Epithelial cell of esophagus (primary cell): Measurements from ENCODE around the gene RASL10A.

Experiments
- DNase-seq: peaks from one replicate; pipeline ENCODE4 v3.0.0; 2010; ENCODE audit warnings: low read depth
- H3K4me3 ChIP-seq: 2 replicates; pipeline ENCODE4 v1.5.1; 2011; ENCODE audit warnings: mild to moderate bottlenecking, low read length, control low read depth
- TF ChIP-seq, protein P1 (sequence below): IDR thresholded peaks from 2 replicates; pipeline ENCODE4 v1.5.1; 2011; ENCODE audit warnings: low read depth, mild to moderate bottlenecking, low read length, control low read depth, inconsistent platforms; ENCODE audit not compliant: insufficient read depth; ENCODE audit errors: missing control alignments

The RASL10A gene

DNA sequence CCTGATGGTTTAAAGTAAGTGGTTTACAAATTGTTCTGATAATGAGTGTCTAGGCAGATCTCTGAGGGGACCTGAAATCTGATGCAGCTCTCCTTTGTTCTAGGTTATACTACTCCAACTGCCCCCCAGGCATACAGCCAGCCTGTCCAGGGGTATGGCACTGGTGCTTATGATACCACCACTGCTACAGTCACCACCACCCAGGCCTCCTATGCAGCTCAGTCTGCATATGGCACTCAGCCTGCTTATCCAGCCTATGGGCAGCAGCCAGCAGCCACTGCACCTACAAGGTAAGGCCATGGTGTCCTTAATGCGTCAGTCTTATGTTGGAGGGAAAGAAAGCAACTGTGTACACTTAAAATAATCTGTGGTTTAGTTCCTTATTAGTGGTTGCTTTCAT lies 37.6 kb downstream of the RASL10A start:
- no peak for DNase-seq
- TF ChIP-seq, protein P1, sequence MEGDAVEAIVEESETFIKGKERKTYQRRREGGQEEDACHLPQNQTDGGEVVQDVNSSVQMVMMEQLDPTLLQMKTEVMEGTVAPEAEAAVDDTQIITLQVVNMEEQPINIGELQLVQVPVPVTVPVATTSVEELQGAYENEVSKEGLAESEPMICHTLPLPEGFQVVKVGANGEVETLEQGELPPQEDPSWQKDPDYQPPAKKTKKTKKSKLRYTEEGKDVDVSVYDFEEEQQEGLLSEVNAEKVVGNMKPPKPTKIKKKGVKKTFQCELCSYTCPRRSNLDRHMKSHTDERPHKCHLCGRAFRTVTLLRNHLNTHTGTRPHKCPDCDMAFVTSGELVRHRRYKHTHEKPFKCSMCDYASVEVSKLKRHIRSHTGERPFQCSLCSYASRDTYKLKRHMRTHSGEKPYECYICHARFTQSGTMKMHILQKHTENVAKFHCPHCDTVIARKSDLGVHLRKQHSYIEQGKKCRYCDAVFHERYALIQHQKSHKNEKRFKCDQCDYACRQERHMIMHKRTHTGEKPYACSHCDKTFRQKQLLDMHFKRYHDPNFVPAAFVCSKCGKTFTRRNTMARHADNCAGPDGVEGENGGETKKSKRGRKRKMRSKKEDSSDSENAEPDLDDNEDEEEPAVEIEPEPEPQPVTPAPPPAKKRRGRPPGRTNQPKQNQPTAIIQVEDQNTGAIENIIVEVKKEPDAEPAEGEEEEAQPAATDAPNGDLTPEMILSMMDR: no peak
- no peak overlapping the region for H3K4me3 ChIP-seq

DNA sequence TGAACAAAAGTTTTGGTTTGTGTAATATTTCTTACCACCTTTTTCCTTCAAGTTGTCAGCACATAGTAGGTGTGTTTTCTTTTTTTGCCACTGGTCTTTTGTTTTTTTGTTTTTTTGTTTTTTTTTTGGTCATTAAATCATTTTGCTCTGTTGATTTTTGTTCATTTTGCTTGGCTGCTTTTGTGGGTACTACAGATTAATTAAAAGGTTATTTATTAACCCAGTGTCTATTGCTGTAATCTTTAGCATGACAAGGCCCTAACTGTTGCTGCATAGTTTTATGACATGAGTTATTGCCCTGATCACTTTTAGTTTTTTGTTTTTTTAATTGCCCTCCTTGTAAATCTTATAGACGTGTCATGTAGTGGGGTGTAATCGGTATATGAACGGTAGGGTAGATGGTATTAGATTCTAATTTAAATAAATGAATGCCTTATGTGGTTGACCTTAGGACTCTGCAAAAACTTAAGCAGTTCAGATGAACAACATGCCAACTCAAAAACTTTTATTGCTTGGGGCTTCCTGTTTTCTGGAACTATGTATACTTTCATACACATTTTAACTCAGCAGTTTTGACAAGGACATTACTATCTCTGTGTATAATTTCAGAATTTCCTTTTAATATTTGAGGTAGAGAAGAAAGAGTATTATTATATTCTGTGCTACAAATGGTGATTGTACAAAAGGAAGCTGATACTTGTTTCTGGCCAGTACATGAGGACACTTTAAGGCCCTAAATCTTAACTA lies 39.5 kb downstream of the RASL10A start:
- TF ChIP-seq, protein P1: no peak
- DNase-seq: no peak
- no peak overlapping the region for H3K4me3 ChIP-seq

DNA sequence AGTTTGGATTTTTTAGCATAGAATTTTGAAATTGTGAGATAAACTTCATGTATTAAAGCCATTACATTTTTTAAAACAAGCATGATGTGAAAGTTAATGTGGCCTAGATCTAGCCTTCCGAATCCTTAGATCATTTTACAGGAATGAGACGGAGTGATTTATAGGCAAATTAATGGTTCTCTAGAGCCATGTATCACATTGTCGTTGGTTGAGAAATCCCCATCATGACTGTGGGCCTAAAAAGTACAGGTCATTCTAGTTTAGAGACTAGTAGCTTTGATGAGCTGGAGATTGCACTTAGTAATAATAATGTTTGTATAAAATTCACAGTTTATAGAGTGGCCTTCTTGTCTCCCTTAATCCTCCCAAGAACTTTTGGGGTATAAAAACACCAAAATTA lies 40.3 kb downstream of the RASL10A start:
- TF ChIP-seq, protein P1: no peak
- DNase-seq: no peak
- H3K4me3 ChIP-seq: no peak overlapping the region

DNA sequence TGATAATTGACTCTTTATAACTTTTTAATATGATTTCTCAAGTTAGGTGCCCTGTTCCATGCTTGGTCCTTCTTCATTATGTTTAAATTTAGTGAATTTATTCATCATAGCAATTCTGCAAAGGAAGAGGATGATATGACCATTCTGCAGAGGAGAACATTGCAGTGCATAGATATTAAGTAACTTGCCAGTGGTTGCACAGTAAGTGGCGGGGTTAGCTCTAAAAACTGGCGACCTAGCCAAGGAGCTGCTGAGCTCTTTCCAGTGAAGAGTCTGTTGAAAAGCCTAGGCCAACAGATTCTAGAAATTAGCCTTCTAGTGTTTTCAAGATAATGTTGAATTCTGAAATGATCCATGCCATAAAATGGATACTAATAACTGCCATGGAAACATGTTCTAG lies 42.9 kb downstream of the RASL10A start:
- no peak for DNase-seq
- TF ChIP-seq, protein P1: no peak
- H3K4me3 ChIP-seq: no peak overlapping the region

DNA sequence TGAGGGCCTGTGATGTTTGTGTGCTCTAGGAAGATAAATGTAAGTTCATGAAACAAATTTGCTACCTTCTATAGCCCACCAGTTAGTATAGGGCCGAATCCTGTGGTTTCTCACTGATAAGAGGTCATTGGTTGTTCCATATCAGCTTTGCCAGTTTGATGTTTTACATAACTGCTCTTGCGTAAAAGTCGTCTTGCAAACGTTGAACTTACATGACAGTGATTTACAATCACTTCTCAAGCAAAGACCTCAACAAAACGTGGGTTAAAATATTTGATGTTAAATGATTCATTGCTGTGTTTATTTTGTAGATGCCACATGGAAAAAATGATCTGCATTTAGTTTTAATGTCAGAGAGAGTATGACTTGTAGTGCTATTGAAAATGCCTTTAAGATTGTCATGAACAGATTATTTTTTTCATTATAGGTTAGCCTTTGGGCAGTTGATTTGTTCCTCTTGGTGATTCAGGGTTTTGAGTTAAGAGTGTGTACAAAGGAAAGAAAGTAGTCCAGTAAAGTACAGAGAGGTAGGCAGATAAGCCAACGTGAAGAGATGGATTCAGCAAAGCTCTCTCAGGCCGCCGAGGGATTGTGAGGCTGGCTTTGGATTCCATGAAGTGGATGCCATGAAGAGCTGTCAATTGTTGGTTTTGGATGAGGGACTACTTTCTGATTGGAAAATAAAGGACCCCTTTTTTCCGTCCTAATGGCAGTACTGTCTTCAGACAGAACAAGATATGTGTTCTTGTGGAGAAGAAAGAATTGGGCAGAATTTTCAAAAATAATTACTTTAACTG lies 44.8 kb downstream of the RASL10A start:
- DNase-seq: peak; percentile 23
- TF ChIP-seq, protein P1: no peak
- peak overlapping the region; percentile 85 for H3K4me3 ChIP-seq

DNA sequence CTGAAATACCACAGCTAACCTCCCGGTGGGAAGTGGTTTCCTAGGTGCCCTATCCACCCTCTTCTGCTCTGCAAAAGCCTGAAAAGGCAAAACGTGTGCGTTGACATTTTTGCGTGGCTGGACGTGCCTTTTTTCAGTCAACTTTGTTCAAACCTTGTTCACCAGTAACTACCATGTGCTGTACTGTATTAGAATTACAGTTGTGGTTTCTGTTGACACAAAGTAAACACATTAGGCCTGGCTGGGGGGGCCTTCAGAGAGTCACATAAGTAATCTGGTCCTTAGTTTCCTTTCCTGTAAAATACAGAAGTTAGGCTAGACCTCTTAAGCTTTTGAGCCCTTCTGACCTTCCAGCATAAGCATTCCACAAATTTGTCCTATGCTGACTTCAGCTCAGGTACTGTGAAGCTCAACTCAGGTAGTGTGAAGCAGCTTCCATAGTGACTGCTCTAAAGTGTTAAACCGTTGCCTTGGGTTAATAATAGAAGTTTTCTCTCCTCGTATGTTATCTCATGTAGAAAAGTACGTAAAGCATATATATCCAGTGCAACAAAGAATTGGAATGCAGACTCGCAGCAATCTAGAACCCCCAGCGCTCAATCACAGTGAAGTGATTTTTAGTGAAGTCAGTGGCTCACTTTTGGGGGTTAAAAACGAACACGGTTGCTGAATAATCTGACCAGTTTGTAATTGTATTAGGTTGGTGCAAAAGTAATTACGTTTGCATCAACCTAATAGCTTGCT lies 45.6 kb downstream of the RASL10A start:
- TF ChIP-seq, protein P1: no peak
- peak overlapping the region; percentile 85 for H3K4me3 ChIP-seq
- DNase-seq: peak; percentile 14
